ENCODE results near the gene EYS. TPM values are rescaled to one million over a fixed set of nuclear protein-coding genes. Genes with fewer than 3 reads are reported as not detected.

Gene EYS
- total and polyA plus RNA-seq, 2 of the 8 experiments (the other 6 are each of a cell fraction or from before 2014, with no cell fraction given), result 0.05 to 0.13 TPM

- H4K91ac ChIP-seq (replicated peaks; ENCODE audit: insufficient read length, low read length), result no peak overlapping the region
- H3K27me3 ChIP-seq (replicated peaks in 1 of 4; ENCODE audit: control insufficient read depth in 3 of 4, extremely low read depth in 1 of 4, insufficient read depth in 3 of 4, low read length in 3 of 4), result no peaks in the 10 kb centered on the region
- H2AK5ac ChIP-seq (ENCODE audit: low read depth, low read length), result no peak overlapping the region
- H3K56ac ChIP-seq (replicated peaks; ENCODE audit: insufficient read length, low read depth, low read length), result no peak overlapping the region
- no peaks in the 10 kb centered on the region for H3K36me3 ChIP-seq (ENCODE audit: control insufficient read depth in 2 of 4, insufficient read depth in 4 of 4, low read length in 3 of 4)
- no peaks in the 10 kb centered on the region for H3K4me1 ChIP-seq (replicated peaks in 1 of 4; ENCODE audit: control insufficient read depth in 3 of 4, insufficient read depth in 4 of 4, low read length in 3 of 4)
- TF ChIP-seq EZH2 (IDR thresholded peaks at IDR 0.05; ENCODE audit: low read depth, low read length, severe bottlenecking), result no peak
- no peak for TF ChIP-seq SIRT6 (IDR thresholded peaks at IDR 0.05; ENCODE audit: low read length)
- no peak for TF ChIP-seq CREB1 (IDR thresholded peaks at IDR 0.05)
- TF ChIP-seq TEAD4 (IDR thresholded peaks at IDR 0.05; ENCODE audit: low read depth, low read length), result no peak
- TF ChIP-seq JUND (IDR thresholded peaks at IDR 0.05; ENCODE audit: low read length), result no peak
- TF ChIP-seq E2F6 (IDR thresholded peaks at IDR 0.05), result no peak
- no peak for TF ChIP-seq NRF1 (IDR thresholded peaks at IDR 0.05; ENCODE audit: low read depth, low read length)
- H2BK12ac ChIP-seq (ENCODE audit: low read depth, low read length), result no peak overlapping the region
- H4K5ac ChIP-seq (ENCODE audit: insufficient read length, low read depth, low read length), result no peak overlapping the region
- H3K18ac ChIP-seq (ENCODE audit: extremely low read depth, low read length), result no peak overlapping the region
- H3K23ac ChIP-seq (ENCODE audit: insufficient read length), result no peak overlapping the region
- no peaks in the 10 kb centered on the region for H3K79me1 ChIP-seq (ENCODE audit: low read depth, low read length)
- H4K20me1 ChIP-seq (replicated peaks in 1 of 2; ENCODE audit: control insufficient read depth in 1 of 2, insufficient read depth in 2 of 2, low read length in 2 of 2), result no peaks in the 10 kb centered on the region
- H2BK120ac ChIP-seq (replicated peaks; ENCODE audit: low read depth, low read length), result no peak overlapping the region
- no peak overlapping the region for H2BK5ac ChIP-seq (ENCODE audit: low read depth, low read length)
- no peak overlapping the region for H3K4ac ChIP-seq (replicated peaks; ENCODE audit: insufficient read length, low read depth, low read length)
- H3K9me3 ChIP-seq (ENCODE audit: insufficient read depth in 2 of 2, low read depth in 1 of 2, low read length in 1 of 2), result no peaks in the 10 kb centered on the region
- no peak overlapping the region for H2BK15ac ChIP-seq (ENCODE audit: low read length)
- no peaks in the 10 kb centered on the region for H3K79me2 ChIP-seq (ENCODE audit: control insufficient read depth in 1 of 2, insufficient read depth in 2 of 2, low read length in 2 of 2)
- DNase-seq (ENCODE audit: low read depth in 1 of 2, low spot score in 2 of 2) (no peak), FAIRE-seq (no peak)
- no peak overlapping the region for H3K27ac ChIP-seq (ENCODE audit: low read depth, low read length)
- ChIA-PET POLR2A (ENCODE audit: partially characterized antibody) (no interaction called here), CTCF (ENCODE audit: partially characterized antibody) (no interaction called here)
- no peak overlapping the region for H3K14ac ChIP-seq (ENCODE audit: insufficient read length)
- H2BK20ac ChIP-seq (ENCODE audit: low read length), result no peak overlapping the region
- H3K9ac ChIP-seq (replicated peaks in 1 of 4; ENCODE audit: extremely low read depth in 1 of 4, low read depth in 3 of 4, low read length in 3 of 4), result no peak overlapping the region
- H4K8ac ChIP-seq (ENCODE audit: extremely low read depth, insufficient read depth, low read length), result no peak overlapping the region
- no peak overlapping the region for H3K4me3 ChIP-seq (ENCODE audit: extremely low read depth in 1 of 4, insufficient read depth in 2 of 4, low read depth in 3 of 4, low read length in 4 of 4)
- WGBS, 2 experiments (ENCODE audit: extremely low coverage in 1 of 2, insufficient coverage in 1 of 2, insufficient read length in 1 of 2, insufficient replicate concordance in 2 of 2, low coverage in 1 of 2, low lambda C conversion rate in 2 of 2, missing lambda C conversion rate in 1 of 2), result 43% methylated on average over 2 of the region's 2 CpGs; no CpG with 5 or more reads in 1 of the 2 experiments
- H3K23me2 ChIP-seq (ENCODE audit: low read depth, low read length), result no peaks in the 10 kb centered on the region
- H3K4me2 ChIP-seq (ENCODE audit: insufficient read depth in 1 of 2, low read depth in 2 of 2, low read length in 2 of 2), result no peak overlapping the region
- H2AFZ ChIP-seq (ENCODE audit: low read length), result no peak overlapping the region
Observed at GRCh38 chr6:64712606-64713005, 994.4 kb downstream of the EYS start.

Measured in H1 (cell line).